Measurements from ENCODE around the gene UTP25. TPM values are rescaled to one million over a fixed set of nuclear protein-coding genes. Genes with fewer than 3 reads are reported as not detected.

Gene UTP25
- total RNA-seq, 4 donors from 2014 or later = 5.7 to 7.5 (median 6.8) TPM

DNA sequence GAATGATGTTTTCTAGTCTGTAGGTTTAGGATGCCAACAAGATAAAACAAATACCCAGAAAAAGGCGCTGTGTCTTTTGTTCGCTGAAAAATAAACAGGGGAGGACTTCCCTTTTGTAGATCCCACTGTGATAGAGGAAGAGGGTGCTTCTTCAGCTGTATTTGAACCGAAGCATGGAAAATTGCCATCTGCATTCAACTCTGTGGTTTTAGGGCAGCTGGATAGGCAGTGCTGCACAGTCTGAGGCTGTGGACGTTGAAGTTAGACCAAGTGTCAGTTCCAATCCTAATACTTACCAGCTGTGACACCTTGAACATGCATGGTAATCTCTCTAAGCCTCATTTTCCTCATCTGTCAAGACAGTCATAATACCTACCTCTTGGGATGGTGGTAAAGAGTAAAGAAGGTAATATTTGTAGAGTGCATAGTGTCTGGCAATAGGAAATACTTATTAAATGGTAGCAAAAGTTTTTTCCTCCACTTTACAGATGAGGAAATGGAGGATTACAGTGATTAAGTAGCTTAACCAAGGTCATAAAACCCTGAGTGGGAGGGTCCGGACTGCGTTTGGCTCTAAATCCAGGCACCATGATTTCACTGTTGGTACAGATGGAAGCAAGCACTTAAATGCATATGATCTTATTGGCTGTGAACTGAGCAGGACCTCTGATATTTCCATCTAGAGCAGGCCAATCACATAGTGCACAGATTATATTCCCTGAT lies 48.5 kb downstream of the UTP25 start:
- WGBS, 2 donors = 60% methylated on average over 6 of the region's 6 CpGs

GRCh38 chr1:209877087-209877764 lies 49.5 kb downstream of the UTP25 start:
- TF ChIP-seq EP300 (IDR thresholded peaks at IDR 0.05) (no peak), POLR2A (IDR thresholded peaks at IDR 0.05) (no peak)
- TF ChIP-seq, protein P1, sequence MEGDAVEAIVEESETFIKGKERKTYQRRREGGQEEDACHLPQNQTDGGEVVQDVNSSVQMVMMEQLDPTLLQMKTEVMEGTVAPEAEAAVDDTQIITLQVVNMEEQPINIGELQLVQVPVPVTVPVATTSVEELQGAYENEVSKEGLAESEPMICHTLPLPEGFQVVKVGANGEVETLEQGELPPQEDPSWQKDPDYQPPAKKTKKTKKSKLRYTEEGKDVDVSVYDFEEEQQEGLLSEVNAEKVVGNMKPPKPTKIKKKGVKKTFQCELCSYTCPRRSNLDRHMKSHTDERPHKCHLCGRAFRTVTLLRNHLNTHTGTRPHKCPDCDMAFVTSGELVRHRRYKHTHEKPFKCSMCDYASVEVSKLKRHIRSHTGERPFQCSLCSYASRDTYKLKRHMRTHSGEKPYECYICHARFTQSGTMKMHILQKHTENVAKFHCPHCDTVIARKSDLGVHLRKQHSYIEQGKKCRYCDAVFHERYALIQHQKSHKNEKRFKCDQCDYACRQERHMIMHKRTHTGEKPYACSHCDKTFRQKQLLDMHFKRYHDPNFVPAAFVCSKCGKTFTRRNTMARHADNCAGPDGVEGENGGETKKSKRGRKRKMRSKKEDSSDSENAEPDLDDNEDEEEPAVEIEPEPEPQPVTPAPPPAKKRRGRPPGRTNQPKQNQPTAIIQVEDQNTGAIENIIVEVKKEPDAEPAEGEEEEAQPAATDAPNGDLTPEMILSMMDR (IDR thresholded peaks at IDR 0.05) = no peak
- no peaks in the 10 kb centered on the region for H3K27me3 ChIP-seq
- H3K27ac ChIP-seq = no peak overlapping the region
- H3K4me1 ChIP-seq = peaks cover 0 to 13% (median under 1%) of the 10 kb centered on the region in 4 donors
- 59 to 73% methylated on average over 2 of the region's 2 CpGs for WGBS, 2 donors
- no peak for DNase-seq (ENCODE audit: low spot score in 2 of 2)
- no peaks in the 10 kb centered on the region for H3K36me3 ChIP-seq
- no peaks in the 10 kb centered on the region for H3K9me3 ChIP-seq
- H3K4me3 ChIP-seq = no peak overlapping the region

More for the DNA sequence above, 48.5 kb downstream of the UTP25 start:
- peak overlapping the region in 1 of 4 donors; percentile 50 for H3K27ac ChIP-seq
- H3K9me3 ChIP-seq = no peaks in the 10 kb centered on the region
- no peak for TF ChIP-seq POLR2A (IDR thresholded peaks at IDR 0.05)
- TF ChIP-seq, protein P1 (IDR thresholded peaks at IDR 0.05) = no peak
- no peak for TF ChIP-seq EP300 (IDR thresholded peaks at IDR 0.05)
- peaks cover 0 to 22% (median 3%) of the 10 kb centered on the region in 4 donors for H3K4me1 ChIP-seq
- no peaks in the 10 kb centered on the region for H3K36me3 ChIP-seq
- no peak overlapping the region for H3K4me3 ChIP-seq
- no peaks in the 10 kb centered on the region for H3K27me3 ChIP-seq
- DNase-seq (ENCODE audit: low spot score in 2 of 2) = no peak

DNA sequence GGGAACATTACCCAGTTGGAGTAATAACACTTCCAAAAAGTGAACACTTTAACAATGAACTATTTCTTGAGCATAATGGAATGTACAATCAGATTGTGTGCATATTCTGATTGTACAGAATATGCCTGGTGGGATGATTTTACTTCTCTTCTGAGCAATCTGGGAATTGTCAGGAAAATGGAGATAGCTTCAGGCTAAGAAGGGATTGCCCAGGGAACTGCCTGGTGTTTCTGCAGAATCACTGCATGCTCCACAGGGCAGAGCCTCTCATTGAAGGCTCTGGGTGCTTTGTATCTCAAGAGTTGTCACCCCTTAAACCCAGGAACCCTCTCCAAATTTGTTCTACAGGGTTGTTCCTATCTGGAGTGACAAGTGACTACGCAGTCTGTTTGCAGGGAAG lies 51.2 kb downstream of the UTP25 start:
- Histone ChIP-seq H3K4me1 (peaks cover 0 to 13% (median 0%) of the 10 kb centered on the region in 4 donors), H3K27me3 (no peaks in the 10 kb centered on the region), H3K27ac (no peak overlapping the region), H3K4me3 (no peak overlapping the region), H3K9me3 (no peaks in the 10 kb centered on the region), H3K36me3 (no peaks in the 10 kb centered on the region)
- TF ChIP-seq, protein P1 (IDR thresholded peaks at IDR 0.05) = no peak
- no peak for TF ChIP-seq EP300 (IDR thresholded peaks at IDR 0.05)
- TF ChIP-seq POLR2A (IDR thresholded peaks at IDR 0.05) = no peak
- no peak for DNase-seq (ENCODE audit: low spot score in 2 of 2)
- WGBS, 2 donors = 67 to 100% methylated on average over 1 of the region's 1 CpG

DNA sequence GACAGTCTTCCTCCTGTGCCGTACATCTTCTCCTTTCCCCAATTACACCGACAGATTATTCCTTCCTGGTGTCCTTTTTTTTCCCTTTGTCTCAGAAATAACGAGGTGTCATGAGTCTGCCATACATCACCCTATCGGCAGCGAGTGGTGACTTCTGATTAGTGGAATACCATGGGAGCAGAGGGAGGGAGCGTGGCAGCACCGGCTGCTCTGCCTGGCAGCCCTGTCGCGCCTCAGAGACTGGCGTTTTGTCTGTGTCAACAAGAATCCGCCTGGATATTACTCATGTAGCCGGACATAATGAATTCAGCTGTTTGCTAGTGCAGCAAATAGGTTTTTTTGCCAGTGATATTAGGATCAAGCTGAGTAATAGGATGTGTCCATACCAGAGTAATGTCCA lies 51.8 kb downstream of the UTP25 start:
- Histone ChIP-seq H3K27ac (no peak overlapping the region), H3K9me3 (no peaks in the 10 kb centered on the region), H3K27me3 (no peaks in the 10 kb centered on the region), H3K36me3 (no peaks in the 10 kb centered on the region), H3K4me3 (no peak overlapping the region), H3K4me1 (peaks cover 0 to 14% (median 0%) of the 10 kb centered on the region in 4 donors)
- no peak for DNase-seq (ENCODE audit: low spot score in 2 of 2)
- TF ChIP-seq EP300 (IDR thresholded peaks at IDR 0.05) = no peak
- TF ChIP-seq, protein P1 (IDR thresholded peaks at IDR 0.05) = no peak
- no peak for TF ChIP-seq POLR2A (IDR thresholded peaks at IDR 0.05)
- WGBS, 2 donors = 55 to 61% methylated on average over 12 of the region's 12 CpGs

GRCh38 chr1:209880031-209880430 lies 52.3 kb downstream of the UTP25 start:
- Histone ChIP-seq H3K36me3 (no peaks in the 10 kb centered on the region), H3K9me3 (no peaks in the 10 kb centered on the region), H3K27me3 (no peaks in the 10 kb centered on the region), H3K4me3 (no peak overlapping the region), H3K27ac (no peak overlapping the region), H3K4me1 (peaks cover 0 to 19% (median 0%) of the 10 kb centered on the region in 4 donors)
- WGBS, 2 donors = 59 to 67% methylated on average over 3 of the region's 3 CpGs
- TF ChIP-seq, protein P1 (IDR thresholded peaks at IDR 0.05) = no peak
- TF ChIP-seq EP300 (IDR thresholded peaks at IDR 0.05) = no peak
- no peak for TF ChIP-seq POLR2A (IDR thresholded peaks at IDR 0.05)
- DNase-seq (ENCODE audit: low spot score in 2 of 2) = no peak

All from tibial nerve (tissue), 4 donors.